Neuronal stem cell (in vitro differentiated cells): Measurements from ENCODE around the gene DCC.

Source experiments
- DNase-seq: peaks from one replicate; pipeline ENCODE4 v3.0.0-alpha.2; 2013; ENCODE audit warnings: low spot score
- H2AFZ ChIP-seq: one replicate; pipeline ENCODE4 v1.6.1; 2013; ENCODE audit warnings: mild to moderate bottlenecking, low read length, inconsistent platforms
- H2AK5ac ChIP-seq: 2 replicates; pipeline ENCODE4 v1.6.1; 2013; ENCODE audit warnings: low read depth, mild to moderate bottlenecking, inconsistent platforms, low read length, moderate library complexity, mixed read lengths
- H2BK120ac ChIP-seq: 2 replicates; pipeline ENCODE4 v1.6.1; 2013; ENCODE audit warnings: low read depth, mild to moderate bottlenecking, inconsistent platforms, low read length, moderate library complexity, mixed read lengths
- H2BK12ac ChIP-seq: one replicate; pipeline ENCODE4 v1.6.1; 2013; ENCODE audit warnings: low read length, inconsistent platforms
- H2BK15ac ChIP-seq: 2 replicates; pipeline ENCODE4 v1.6.1; 2013; ENCODE audit warnings: mild to moderate bottlenecking, low read length, inconsistent platforms, mixed read lengths
- H2BK5ac ChIP-seq: one replicate; pipeline ENCODE4 v1.6.1; 2013; ENCODE audit warnings: inconsistent platforms, mild to moderate bottlenecking, low read length, moderate library complexity
- H3K14ac ChIP-seq: one replicate; pipeline ENCODE4 v1.6.1; 2013; ENCODE audit warnings: low read length, inconsistent platforms
- H3K18ac ChIP-seq: 2 replicates; pipeline ENCODE4 v1.6.1; 2013; ENCODE audit warnings: low read length, inconsistent platforms
- H3K23ac ChIP-seq: 2 replicates; pipeline ENCODE4 v1.6.1; 2013; ENCODE audit warnings: low read depth, mild to moderate bottlenecking, mixed read lengths, low read length, inconsistent platforms; ENCODE audit not compliant: poor library complexity
- H3K27ac ChIP-seq: replicated peaks from 3 replicates; pipeline ENCODE4 v1.5.1; 2013; ENCODE audit warnings: low read length, inconsistent platforms
- H3K27me3 ChIP-seq, 3 experiments: 2 replicates each; pipeline ENCODE4 v1.6.1; 2013; ENCODE audit warnings: low read length in 3 of 3, mild to moderate bottlenecking in 2 of 3, inconsistent platforms in 1 of 3, low read depth in 1 of 3, mixed read lengths in 1 of 3, moderate library complexity in 1 of 3; ENCODE audit not compliant: control insufficient read depth in 3 of 3, insufficient read depth in 3 of 3
- H3K36me3 ChIP-seq, 2 donors: replicated peaks in 1 of 2; 2 replicates each; pipeline ENCODE4 v1.6.1; 2013; ENCODE audit warnings: low read length in 2 of 2; ENCODE audit not compliant: control insufficient read depth in 2 of 2, insufficient read depth in 2 of 2
- H3K4ac ChIP-seq: 2 replicates; pipeline ENCODE4 v1.6.1; 2013; ENCODE audit warnings: inconsistent platforms, mild to moderate bottlenecking, low read length, moderate library complexity
- H3K4me1 ChIP-seq, 2 donors: 1 replicate in 1 of 2; 2 replicates in 1 of 2; pipeline ENCODE4 v1.6.1; 2013; ENCODE audit warnings: low read length in 2 of 2, low read depth in 1 of 2; ENCODE audit not compliant: control insufficient read depth in 2 of 2, insufficient read depth in 1 of 2
- H3K4me2 ChIP-seq: one replicate; pipeline ENCODE4 v1.6.1; 2013; ENCODE audit warnings: mild to moderate bottlenecking, low read length, inconsistent platforms; ENCODE audit not compliant: insufficient read depth, poor library complexity, severe bottlenecking
- H3K4me3 ChIP-seq, 2 donors: 2 replicates each; pipeline ENCODE4 v1.5.1; 2013; ENCODE audit warnings: low read length in 2 of 2, mild to moderate bottlenecking in 2 of 2, inconsistent platforms in 1 of 2, moderate library complexity in 1 of 2
- H3K79me1 ChIP-seq: one replicate; pipeline ENCODE4 v1.6.1; 2013; ENCODE audit warnings: low read depth, mild to moderate bottlenecking, inconsistent platforms, low read length, moderate library complexity
- H3K9ac ChIP-seq: one replicate; pipeline ENCODE4 v1.6.1; 2013; ENCODE audit warnings: mild to moderate bottlenecking, low read depth, low read length, inconsistent platforms; ENCODE audit not compliant: poor library complexity
- H3K9me3 ChIP-seq, 2 donors: replicated peaks in 1 of 2; 2 replicates each; pipeline versions ENCODE3 to v1.6.1; 2013; ENCODE audit warnings: low read length in 2 of 2, mild to moderate bottlenecking in 2 of 2, inconsistent platforms in 1 of 2, low read depth in 1 of 2, mixed read lengths in 1 of 2, moderate library complexity in 1 of 2; ENCODE audit not compliant: control insufficient read depth in 2 of 2, insufficient read depth in 1 of 2
- H4K8ac ChIP-seq: one replicate; pipeline ENCODE4 v1.6.1; 2013; ENCODE audit warnings: low read depth, mild to moderate bottlenecking, inconsistent platforms, low read length, moderate library complexity
- H4K91ac ChIP-seq: one replicate; pipeline ENCODE4 v1.6.1; 2013; ENCODE audit warnings: low read length, low read depth, mild to moderate bottlenecking, inconsistent platforms; ENCODE audit not compliant: poor library complexity
- WGBS, 2 donors: extraction: QIAGEN DNeasy Blood & Tissue Kit; methylation state at CpG; one replicate each; pipeline ENCODE4 v1.1.7; 2013; ENCODE audit warnings: missing lambda C conversion rate in 2 of 2, mixed read lengths in 1 of 2; ENCODE audit not compliant: insufficient read length in 2 of 2, insufficient replicate concordance in 1 of 2; ENCODE audit errors: extremely low coverage in 2 of 2; 5-methylcytosine and 5-hydroxymethylcytosine counted together

Gene DCC

GRCh38 chr18:53534695-53535094 lies 1194.7 kb downstream of the DCC start:
- H3K9ac ChIP-seq, result no peak overlapping the region
- no peaks in the 10 kb centered on the region for H3K36me3 ChIP-seq
- no peak overlapping the region for H3K27ac ChIP-seq
- peaks cover 0 to 5% of the 10 kb centered on the region in 2 donors for H3K4me1 ChIP-seq
- no peak overlapping the region for H2AFZ ChIP-seq
- no peak overlapping the region for H3K4ac ChIP-seq
- WGBS, 2 donors, result no CpG with 5 or more reads among the region's 3 CpGs
- H3K9me3 ChIP-seq, result peaks cover 0 to 11% of the 10 kb centered on the region in 2 donors
- no peak overlapping the region for H3K18ac ChIP-seq
- H3K4me3 ChIP-seq, result no peak overlapping the region
- no peak overlapping the region for H2BK12ac ChIP-seq
- no peak overlapping the region for H2BK5ac ChIP-seq
- H3K79me1 ChIP-seq, result no peaks in the 10 kb centered on the region
- H4K91ac ChIP-seq, result no peak overlapping the region
- no peak overlapping the region for H2BK120ac ChIP-seq
- no peak overlapping the region for H4K8ac ChIP-seq
- H3K23ac ChIP-seq, result no peak overlapping the region
- no peaks in the 10 kb centered on the region for H3K27me3 ChIP-seq
- DNase-seq, result no peak
- H3K4me2 ChIP-seq, result no peak overlapping the region
- no peak overlapping the region for H2AK5ac ChIP-seq
- no peak overlapping the region for H2BK15ac ChIP-seq
- H3K14ac ChIP-seq, result no peak overlapping the region

DNA sequence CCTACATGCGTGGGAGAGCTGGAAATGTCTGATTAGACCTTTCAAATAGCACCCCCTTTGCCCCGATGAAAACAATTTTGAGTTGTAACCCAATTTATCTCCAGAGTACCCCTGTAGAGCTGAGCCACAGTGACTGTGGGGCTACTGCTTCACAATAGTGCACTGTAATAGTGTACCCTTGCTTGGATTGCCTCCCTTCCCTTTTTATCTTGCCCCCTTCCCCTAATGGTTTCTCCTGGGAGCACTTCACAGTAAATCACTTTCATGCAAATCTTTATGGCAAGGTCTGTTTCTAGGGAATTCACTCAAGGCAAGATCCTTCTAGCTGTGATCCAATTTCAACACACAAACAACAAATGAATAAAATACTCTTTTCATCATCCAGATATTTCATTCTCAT lies 1196.9 kb downstream of the DCC start:
- Histone ChIP-seq H3K4me3 (no peak overlapping the region), H3K4me2 (no peak overlapping the region), H3K4ac (no peak overlapping the region), H3K9ac (no peak overlapping the region), H3K4me1 (peaks cover under 1 to 19% of the 10 kb centered on the region in 2 donors), H4K8ac (no peak overlapping the region), H3K79me1 (no peaks in the 10 kb centered on the region), H3K27me3 (no peaks in the 10 kb centered on the region), H3K36me3 (no peaks in the 10 kb centered on the region), H2AK5ac (no peak overlapping the region), H3K18ac (no peak overlapping the region), H3K27ac (no peak overlapping the region), H3K23ac (no peak overlapping the region), H2AFZ (no peak overlapping the region), H4K91ac (no peak overlapping the region), H2BK15ac (no peak overlapping the region), H3K9me3 (peaks cover 0 to 12% of the 10 kb centered on the region in 2 donors), H2BK120ac (no peak overlapping the region), H3K14ac (no peak overlapping the region), H2BK5ac (no peak overlapping the region), H2BK12ac (no peak overlapping the region)
- DNase-seq, result no peak
- no CpG with 5 or more reads among the region's 2 CpGs for WGBS, 2 donors

DNA sequence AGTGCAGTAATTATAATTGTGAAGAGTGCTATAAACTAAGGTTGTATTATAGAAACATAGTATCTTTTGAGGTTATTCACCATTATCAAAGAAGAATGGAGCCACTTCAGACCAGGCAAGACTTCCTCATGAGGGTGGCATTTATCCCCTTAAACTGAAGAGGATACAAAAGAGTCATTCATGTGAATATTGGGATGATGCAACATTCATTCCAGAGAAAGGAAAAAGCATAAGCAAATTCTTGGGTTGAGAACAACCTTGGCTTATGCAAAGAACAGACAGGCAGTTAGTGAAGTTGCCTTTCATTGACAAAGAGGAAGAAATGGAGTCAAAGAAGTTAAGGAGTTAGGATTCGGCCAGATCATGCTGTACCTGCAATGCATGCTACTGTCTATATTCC lies 1201.9 kb downstream of the DCC start:
- H2AK5ac ChIP-seq, result no peak overlapping the region
- no peak overlapping the region for H3K4me2 ChIP-seq
- no peak overlapping the region for H2AFZ ChIP-seq
- H3K9ac ChIP-seq, result no peak overlapping the region
- no peaks in the 10 kb centered on the region for H3K36me3 ChIP-seq
- H3K18ac ChIP-seq, result no peak overlapping the region
- peaks cover 1 to 25% of the 10 kb centered on the region in 2 donors for H3K4me1 ChIP-seq
- H2BK15ac ChIP-seq, result no peak overlapping the region
- no peak overlapping the region for H2BK5ac ChIP-seq
- WGBS, 2 donors, result no CpG with 5 or more reads among the region's 1 CpG
- no peak overlapping the region for H4K8ac ChIP-seq
- no peak overlapping the region for H3K4ac ChIP-seq
- H3K14ac ChIP-seq, result no peak overlapping the region
- H4K91ac ChIP-seq, result no peak overlapping the region
- H3K79me1 ChIP-seq, result no peaks in the 10 kb centered on the region
- H3K23ac ChIP-seq, result no peak overlapping the region
- H3K27me3 ChIP-seq, result no peaks in the 10 kb centered on the region
- H2BK120ac ChIP-seq, result no peak overlapping the region
- H3K4me3 ChIP-seq, result no peak overlapping the region
- H3K9me3 ChIP-seq, result peaks cover 0 to 8% of the 10 kb centered on the region in 2 donors
- no peak overlapping the region for H3K27ac ChIP-seq
- DNase-seq, result no peak
- no peak overlapping the region for H2BK12ac ChIP-seq

DNA sequence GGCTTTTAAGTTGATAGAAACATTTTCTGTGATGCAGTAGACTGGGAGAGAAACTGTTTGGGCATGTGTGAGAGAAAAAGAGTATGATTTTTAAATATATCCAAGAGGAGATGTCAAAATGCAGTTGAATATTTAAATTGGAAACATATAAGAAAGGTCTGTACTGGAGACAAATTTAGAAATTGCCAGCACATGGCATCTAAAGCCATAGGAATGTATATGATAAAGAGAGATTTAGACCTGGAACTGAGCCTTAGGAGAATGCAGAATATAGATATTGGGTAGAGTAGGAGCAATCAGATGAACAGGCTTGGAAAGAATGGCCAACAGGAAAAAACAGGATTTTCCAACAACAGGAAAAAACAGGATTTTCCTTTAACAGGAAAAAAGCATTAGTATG lies 1203.7 kb downstream of the DCC start:
- H2AK5ac ChIP-seq, result no peak overlapping the region
- H3K27ac ChIP-seq, result no peak overlapping the region
- no peak overlapping the region for H2BK12ac ChIP-seq
- H2BK15ac ChIP-seq, result no peak overlapping the region
- no peaks in the 10 kb centered on the region for H3K79me1 ChIP-seq
- H4K91ac ChIP-seq, result no peak overlapping the region
- H2BK5ac ChIP-seq, result no peak overlapping the region
- no peak overlapping the region for H4K8ac ChIP-seq
- H3K4me1 ChIP-seq, result peaks cover 1 to 25% of the 10 kb centered on the region in 2 donors
- no peak overlapping the region for H3K23ac ChIP-seq
- H3K9me3 ChIP-seq, result peaks cover 0 to 12% of the 10 kb centered on the region in 2 donors
- H3K36me3 ChIP-seq, result no peaks in the 10 kb centered on the region
- no peak overlapping the region for H3K9ac ChIP-seq
- no peak overlapping the region for H3K4me2 ChIP-seq
- H3K14ac ChIP-seq, result no peak overlapping the region
- H2AFZ ChIP-seq, result no peak overlapping the region
- H3K18ac ChIP-seq, result no peak overlapping the region
- no peak overlapping the region for H3K4me3 ChIP-seq
- no peak overlapping the region for H3K4ac ChIP-seq
- no peaks in the 10 kb centered on the region for H3K27me3 ChIP-seq
- no peak for DNase-seq
- H2BK120ac ChIP-seq, result no peak overlapping the region
